NCI-H2196 (cell line): ENCODE measurements around the gene PCSK6.
A peak's percentile ranks its signal among the peaks of the same experiment; 100 is the strongest.

Source experiments
- DNase-seq: peaks from one replicate; lab custom pipeline; 2025; ENCODE audit not compliant: unreplicated experiment; lab: John Stamatoyannopoulos, UW

Gene PCSK6

DNA sequence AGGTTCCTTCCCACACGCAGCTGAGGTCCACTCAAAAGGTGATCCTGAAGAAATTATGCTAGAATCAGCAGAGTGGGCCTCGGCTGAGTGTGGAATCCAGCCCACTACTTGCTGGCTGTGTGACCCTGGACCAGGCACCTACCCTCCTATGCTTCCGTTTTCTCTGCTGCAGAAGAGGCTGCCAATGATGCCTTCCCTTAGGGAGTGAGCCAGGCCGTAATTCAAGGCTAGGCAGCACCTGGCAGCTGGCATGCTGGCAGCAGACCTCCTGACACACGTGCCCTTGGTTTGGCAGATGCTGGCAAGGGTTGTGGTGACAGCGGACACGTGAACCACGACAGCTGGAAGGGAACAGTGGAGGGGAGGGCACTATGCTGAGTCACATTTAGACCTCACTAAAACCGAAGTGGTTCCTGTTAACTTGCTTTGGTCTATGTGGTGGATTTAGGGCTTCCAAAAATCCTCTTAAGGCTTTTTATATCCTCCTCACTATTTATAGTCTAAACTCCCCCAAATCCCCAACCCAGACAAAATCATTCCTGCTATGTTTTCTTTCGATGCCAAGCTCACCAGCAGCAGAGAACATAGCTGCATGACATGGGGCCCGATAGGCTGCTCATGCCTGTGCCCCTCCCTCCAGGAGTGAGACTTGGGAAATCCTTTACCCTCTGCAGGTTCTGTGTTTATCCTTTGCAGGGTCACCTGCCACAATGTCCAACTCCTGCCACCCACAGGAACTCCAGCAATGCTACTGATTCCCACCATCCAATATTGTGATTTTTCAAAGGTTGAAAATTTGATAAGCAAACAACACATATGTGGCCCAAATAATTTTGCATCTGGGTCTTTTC is 10.6 kb upstream of the PCSK6 start:
- DNase-seq: peak; percentile 76

- no peak for DNase-seq
These were observed 9.4 kb upstream of the PCSK6 start for GRCh38 chr15:101498717-101499480.

DNA sequence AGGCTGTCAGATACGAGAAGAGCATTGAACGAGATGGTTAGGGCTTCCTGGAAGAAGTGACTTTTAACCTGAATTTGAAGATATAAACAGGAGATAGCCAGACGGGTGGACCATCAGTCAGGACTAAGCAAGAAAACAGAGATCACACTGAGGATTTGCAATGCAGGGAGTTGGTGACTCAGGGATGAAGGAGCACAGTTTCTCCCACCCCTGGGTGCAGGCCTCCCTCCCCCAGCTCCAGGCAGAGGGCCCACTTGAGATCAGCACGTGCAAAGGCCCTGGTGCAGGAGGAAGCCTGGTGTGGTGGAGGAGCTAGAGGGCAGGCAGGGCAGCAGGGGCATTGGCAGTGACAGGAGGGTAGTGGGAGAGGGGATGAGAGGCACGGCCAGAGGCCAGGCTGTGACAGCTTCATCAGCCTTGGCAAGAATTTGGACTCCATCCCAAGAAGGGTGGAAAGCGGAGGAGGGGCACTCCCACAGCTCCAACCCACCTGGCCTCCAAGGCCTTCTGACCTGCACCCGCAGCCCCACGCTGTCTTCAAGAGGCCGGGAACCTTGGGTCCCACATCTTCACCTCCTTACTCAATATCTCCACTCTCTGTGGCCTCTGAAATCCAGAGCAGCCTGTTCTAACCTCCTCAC is 8.7 kb upstream of the PCSK6 start:
- DNase-seq: no peak

- no peak for DNase-seq
These were observed 8.1 kb upstream of the PCSK6 start for GRCh38 chr15:101497484-101498034.

DNA sequence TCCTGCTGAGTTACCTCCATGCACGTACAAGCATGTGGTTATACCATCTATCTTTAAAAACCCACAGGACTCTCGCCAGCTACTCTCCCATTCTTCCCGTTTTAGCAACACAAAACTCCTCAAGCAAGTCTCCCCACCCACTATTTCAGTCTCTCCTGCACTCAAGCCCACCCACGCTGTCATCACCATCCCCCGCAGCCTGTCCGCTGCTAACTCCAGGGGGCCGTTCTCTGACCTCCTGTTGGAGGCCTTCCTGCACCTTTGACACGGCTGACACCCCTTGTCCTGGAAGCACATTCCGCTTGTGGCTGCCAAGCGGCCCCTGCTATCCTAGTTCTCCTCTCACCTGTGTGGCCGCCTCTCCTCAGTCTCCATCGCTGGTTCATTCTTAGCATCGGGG is 7.5 kb upstream of the PCSK6 start:
- DNase-seq: no peak

- no peak for DNase-seq
These were observed 6.9 kb upstream of the PCSK6 start for GRCh38 chr15:101496198-101496986.

DNA sequence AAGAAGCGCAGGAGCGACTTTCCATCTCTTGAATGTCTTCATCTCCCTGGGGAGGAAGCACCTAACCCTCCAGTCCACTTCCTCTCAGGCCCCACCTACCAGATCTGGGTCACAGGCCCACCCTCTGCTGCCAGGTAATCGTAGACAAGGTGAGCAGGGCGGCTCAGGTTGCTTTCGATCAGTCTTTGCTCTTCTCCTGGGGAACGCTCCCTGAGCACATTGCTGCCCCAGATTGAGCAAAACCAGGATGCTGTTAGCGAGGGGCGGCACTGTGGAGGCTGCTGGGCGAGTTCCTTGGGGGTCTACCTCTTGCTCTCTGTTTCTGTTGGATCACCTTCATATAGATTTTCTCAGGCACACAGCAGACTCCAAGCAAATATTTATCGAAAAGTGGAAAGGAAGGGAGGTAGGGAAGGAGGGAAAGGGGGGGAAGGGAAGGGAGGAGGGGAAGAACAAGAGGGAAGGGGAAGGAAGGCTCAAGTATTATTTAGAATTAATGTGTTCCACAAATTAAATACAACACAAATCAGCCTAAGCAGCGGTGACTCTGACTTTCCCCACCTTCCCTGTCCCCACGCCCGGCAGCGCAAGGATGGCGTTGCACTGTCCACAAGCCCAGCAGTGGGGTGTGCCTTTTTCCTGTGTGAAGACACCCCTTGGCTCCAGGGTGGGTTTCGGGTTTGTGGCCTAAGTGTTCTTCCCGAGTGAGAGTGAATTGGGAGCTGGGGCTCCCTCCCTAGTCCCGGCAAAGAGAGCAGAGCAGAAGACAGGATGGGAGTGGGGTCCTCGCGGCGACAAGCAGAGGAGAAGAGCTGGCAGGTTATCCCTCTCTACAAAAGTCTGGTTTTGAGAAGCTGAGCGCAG is 6.1 kb upstream of the PCSK6 start:
- no peak for DNase-seq

GRCh38 chr15:101494251-101494796 is 4.8 kb upstream of the PCSK6 start:
- DNase-seq: no peak

DNA sequence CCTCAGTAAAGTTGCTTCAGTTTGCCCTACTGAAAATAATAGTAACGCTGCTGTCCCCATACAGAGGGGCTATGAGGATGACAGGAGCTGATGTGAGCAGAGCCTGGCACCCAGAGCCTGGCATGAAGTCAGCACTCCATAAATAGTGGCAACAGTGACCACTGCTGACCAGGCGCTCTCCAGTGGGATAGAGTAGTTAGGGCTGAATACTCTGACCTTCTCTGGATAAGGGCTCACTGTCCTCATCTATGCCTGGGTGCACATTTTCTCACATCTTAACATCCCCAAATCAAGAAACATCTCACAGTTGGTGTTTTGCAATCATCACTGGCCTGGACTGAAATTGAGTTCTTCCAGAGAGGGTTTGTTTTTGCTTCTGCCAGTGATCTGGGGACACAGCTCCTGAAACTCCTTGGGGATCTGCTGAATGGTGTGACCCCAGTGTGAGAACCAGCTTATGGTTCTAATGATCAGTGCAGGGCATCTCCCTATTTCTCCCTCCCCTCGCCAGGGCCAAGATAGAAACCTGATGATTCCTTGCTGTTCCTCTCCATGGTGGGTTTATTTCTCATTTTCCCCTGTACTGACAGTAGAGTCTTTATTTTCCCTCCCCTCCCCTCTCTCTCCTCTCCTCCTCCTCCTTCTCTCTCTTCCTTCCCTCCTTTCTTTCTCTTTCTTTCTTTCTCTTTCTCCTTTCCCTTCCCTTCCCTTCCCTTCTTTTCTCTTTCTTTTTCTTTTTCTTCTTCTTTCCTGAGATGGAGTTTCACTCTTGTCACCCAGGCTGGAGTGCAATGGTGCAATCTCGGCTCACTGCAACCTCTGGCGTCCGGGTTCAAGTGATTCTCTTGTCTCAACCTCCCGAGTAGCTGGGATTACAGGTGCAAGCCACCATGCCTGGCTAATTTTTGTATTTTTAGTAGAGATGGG is 3.5 kb upstream of the PCSK6 start:
- DNase-seq: no peak

GRCh38 chr15:101491734-101492640 is 2.5 kb upstream of the PCSK6 start:
- no peak for DNase-seq

GRCh38 chr15:101490922-101491733 is 1.6 kb upstream of the PCSK6 start:
- no peak for DNase-seq

GRCh38 chr15:101490408-101490891 is 943 bp upstream of the PCSK6 start:
- DNase-seq: no peak

DNA sequence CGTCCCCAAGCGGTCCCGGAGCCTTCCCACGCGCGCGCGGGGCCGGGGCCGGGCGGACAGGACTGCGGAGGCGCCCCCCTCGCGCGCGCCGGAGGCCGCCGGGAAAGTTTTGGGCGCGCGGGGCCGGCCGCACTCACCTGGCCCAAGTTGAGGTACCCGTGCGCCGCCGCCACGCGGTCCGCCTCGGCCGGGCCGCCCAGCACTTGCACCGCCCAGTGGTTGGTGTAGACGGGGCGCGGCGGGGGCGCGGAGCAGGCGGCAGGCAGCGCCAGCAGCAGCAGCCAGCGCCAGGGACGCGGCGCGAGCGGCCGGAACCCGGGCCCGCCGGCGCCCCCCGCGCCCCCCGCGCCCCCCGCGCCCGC is 289 bp downstream of the PCSK6 start:
- peak; percentile 8 for DNase-seq

GRCh38 chr15:101488300-101489164 is 975 bp downstream of the PCSK6 start:
- DNase-seq: no peak

DNA sequence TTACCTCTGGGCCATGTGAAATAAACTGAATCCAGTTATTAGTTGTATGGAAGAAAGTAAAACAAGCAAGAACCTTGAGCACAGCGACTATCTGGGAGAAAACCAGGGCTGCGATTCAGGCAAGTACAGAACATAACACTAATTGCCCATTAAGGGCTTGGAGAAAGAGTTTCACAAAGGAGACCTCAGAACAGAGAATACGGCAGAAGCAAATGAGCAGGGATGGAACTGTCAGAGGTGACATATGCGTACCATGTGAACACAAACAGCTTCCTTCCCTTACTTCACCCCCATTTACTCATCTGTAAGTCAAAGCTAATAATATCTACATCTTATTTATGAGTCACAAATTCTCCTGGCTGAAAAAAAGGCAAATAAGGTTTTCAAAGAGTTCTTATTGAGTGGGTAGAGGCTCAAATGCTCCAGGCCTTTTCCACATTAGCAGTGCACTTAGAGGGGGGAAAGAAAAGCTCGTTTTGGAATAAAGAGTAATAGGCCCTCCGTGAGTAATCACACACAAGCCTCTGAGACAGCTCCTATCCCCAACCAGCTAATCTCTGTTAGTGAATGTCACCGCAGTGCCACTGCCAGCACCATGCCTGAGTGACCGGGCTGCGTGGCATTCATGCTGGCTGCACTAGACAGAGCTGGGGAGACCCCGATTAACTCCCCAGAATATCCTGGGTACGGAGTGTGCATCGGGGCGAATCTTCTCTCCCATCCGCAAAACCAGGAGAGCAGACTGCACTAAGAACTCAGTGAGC is 2.6 kb downstream of the PCSK6 start:
- DNase-seq: no peak
